Testis (tissue), 3 donors: Measurements from ENCODE around the gene TSPAN7. TPM values are rescaled to one million over a fixed set of nuclear protein-coding genes. Genes with fewer than 3 reads are reported as not detected.

ENCODE experiments used
- DNase-seq: peaks from one replicate; pipeline ENCODE4 v3.0.0-alpha.2; 2019
- H3K27ac ChIP-seq, 2 donors: fragments of 200-600 bp; sonication (generic); one replicate each; pipeline ENCODE4 v1.5.1; 2019
- H3K27me3 ChIP-seq: fragments of 200-600 bp; sonication (generic); one replicate; pipeline ENCODE4 v1.5.1; 2019
- H3K36me3 ChIP-seq: fragments of 200-600 bp; sonication (generic); one replicate; pipeline ENCODE4 v1.5.1; 2017; ENCODE audit warnings: low read depth; ENCODE audit errors: missing control alignments
- H3K4me1 ChIP-seq: fragments of 200-600 bp; sonication (generic); one replicate; pipeline ENCODE4 v1.5.1; 2019
- H3K4me3 ChIP-seq, 2 donors: fragments of 200-600 bp; sonication (generic); one replicate each; pipeline ENCODE4 v1.5.1; 2017 to 2019
- H3K9me3 ChIP-seq: fragments of 200-600 bp; sonication (generic); one replicate; pipeline ENCODE4 v1.5.1; 2017
- CTCF ChIP-seq, 3 experiments: fragments of 450-650 bp in 2 of 3; fragments of 200-600 bp in 1 of 3; sonication (generic) in 1 of 3; IDR thresholded peaks; one replicate each; pipeline ENCODE4 v1.5.1; 2016 to 2019; ENCODE audit warnings: antibody characterized with exemption in 3 of 3, mild to moderate bottlenecking in 2 of 3, moderate library complexity in 1 of 3
- POLR2A ChIP-seq: fragments of 450-650 bp; IDR thresholded peaks from one replicate; pipeline ENCODE4 v1.6.1; 2017; ENCODE audit warnings: antibody characterized with exemption, mild to moderate bottlenecking, moderate library complexity
- WGBS, 2 donors: methylation state at CpG; one replicate each; pipeline ENCODE4 v1.1.5; 2018; 5-methylcytosine and 5-hydroxymethylcytosine counted together
- intact Hi-C: fragments of 100-400 bp; cut with DNase I; formaldehyde crosslinking; loops from one replicate; pipeline ENCODE4 v1.15.1; 2023; ENCODE audit warnings: low total_unique reads
- polyA plus RNA-seq: library from polyadenylated mRNA; stranded (reverse); fragments of 350-450 nt; fragmentation: Illumina TruSeq; extraction: RNeasy Lipid Tissue Mini Kit (QIAGEN cat#74804); gene quantifications from one replicate; pipeline ENCODE4 v1.2.3, GENCODE V29; 2014; ENCODE audit warnings: low read depth, low replicate concordance; ENCODE audit not compliant: insufficient read depth
- total RNA-seq, 2 donors: library from RNA; depleted of rRNA; stranded (reverse); fragments of >200 nt; gene quantifications; one replicate each; pipeline ENCODE4 v1.2.3, GENCODE V29; 2016

The TSPAN7 gene
- total and polyA plus RNA-seq, 3 donors from 2014 or later = 5.7 to 21.5 (median 6.4) TPM

GRCh38 chrX:38626296-38626695, 65.0 kb downstream of the TSPAN7 start:
- intact Hi-C loops = no loop called here
- WGBS, 2 donors = 94 to 98% methylated on average over 4 of the region's 4 CpGs

GRCh38 chrX:38627683-38628082, 66.3 kb downstream of the TSPAN7 start:
- H3K9me3 ChIP-seq = no peaks in the 10 kb centered on the region
- DNase-seq = no peak
- H3K27ac ChIP-seq = no peak overlapping the region
- H3K4me1 ChIP-seq = no peaks in the 10 kb centered on the region
- intact Hi-C loops = no loop called here
- H3K4me3 ChIP-seq = no peak overlapping the region
- no peaks in the 10 kb centered on the region for H3K27me3 ChIP-seq
- H3K36me3 ChIP-seq = no peaks in the 10 kb centered on the region
- no peak for TF ChIP-seq POLR2A
- no peak for TF ChIP-seq CTCF (IDR thresholded peaks at IDR 0.05)

More at GRCh38 chrX:38626296-38626695, 65.0 kb downstream of the TSPAN7 start:
- no peaks in the 10 kb centered on the region for H3K27me3 ChIP-seq
- no peak overlapping the region for H3K4me3 ChIP-seq
- no peaks in the 10 kb centered on the region for H3K4me1 ChIP-seq
- no peaks in the 10 kb centered on the region for H3K9me3 ChIP-seq
- TF ChIP-seq CTCF (IDR thresholded peaks at IDR 0.05) (no peak), POLR2A (no peak)
- no peaks in the 10 kb centered on the region for H3K36me3 ChIP-seq
- no peak for DNase-seq
- H3K27ac ChIP-seq = no peak overlapping the region

- TF ChIP-seq POLR2A (no peak), CTCF (IDR thresholded peaks at IDR 0.05) (no peak)
- intact Hi-C loops = no loop called here
- no peaks in the 10 kb centered on the region for H3K4me1 ChIP-seq
- no peak for DNase-seq
- H3K27ac ChIP-seq = no peak overlapping the region
- H3K9me3 ChIP-seq = no peaks in the 10 kb centered on the region
- H3K36me3 ChIP-seq = no peaks in the 10 kb centered on the region
- H3K27me3 ChIP-seq = no peaks in the 10 kb centered on the region
- H3K4me3 ChIP-seq = no peak overlapping the region
Observed at GRCh38 chrX:38628587-38628986, 67.2 kb downstream of the TSPAN7 start.

GRCh38 chrX:38632516-38632915, 71.2 kb downstream of the TSPAN7 start:
- intact Hi-C loops = no loop called here
- WGBS, 2 donors = 65 to 66% methylated on average over 2 of the region's 2 CpGs

More at GRCh38 chrX:38632516-38632915, 71.2 kb downstream of the TSPAN7 start:
- Histone ChIP-seq H3K27ac (no peak overlapping the region), H3K36me3 (no peaks in the 10 kb centered on the region), H3K4me3 (no peak overlapping the region), H3K27me3 (no peaks in the 10 kb centered on the region), H3K9me3 (no peaks in the 10 kb centered on the region), H3K4me1 (no peaks in the 10 kb centered on the region)
- TF ChIP-seq CTCF (IDR thresholded peaks at IDR 0.05) (no peak), POLR2A (no peak)
- no peak for DNase-seq
